Neural cell (in vitro differentiated cells): ENCODE data around the gene RNF26.

Experiments
- EZH2 ChIP-seq: fragments of 200-600, 300-800 bp; shearing (Covaris generic), sonication (generic); IDR thresholded peaks from 2 replicates; pipeline ENCODE4 v1.6.1; 2014; ENCODE audit warnings: antibody characterized with exemption, low read length, borderline replicate concordance, mild to moderate bottlenecking; ENCODE audit not compliant: insufficient read depth, poor library complexity, severe bottlenecking
- RAD21 ChIP-seq: fragments of 450-650 bp; conservative IDR thresholded peaks from 2 replicates; pipeline ENCODE4 v1.6.1; 2014; ENCODE audit warnings: antibody characterized with exemption, mild to moderate bottlenecking, moderate library complexity

- TF ChIP-seq EZH2 (no peak), RAD21 (no peak)
Measured at GRCh38 chr11:119330237-119330636, 4.1 kb upstream of the RNF26 start.
